ENCODE data around the gene MACROD2.

MACROD2 gene

GRCh38 chr20:15063081-15063480 is 1067.8 kb downstream of the MACROD2 start:
- Histone ChIP-seq H3K4me2 (ENCODE audit: low read length) (no peak overlapping the region), H3K27me3 (ENCODE audit: control insufficient read depth, insufficient read depth, low read length) (no peaks in the 10 kb centered on the region), H3K4me1 (peaks cover 3% of the 10 kb centered on the region), H3K79me2 (no peaks in the 10 kb centered on the region), H3K4me3 (ENCODE audit: low read depth, low read length) (no peak overlapping the region), H3K9me3 (ENCODE audit: control insufficient read depth, low read length) (no peaks in the 10 kb centered on the region), H2AFZ (no peak overlapping the region), H3K27ac (no peak overlapping the region), H3K36me3 (ENCODE audit: control insufficient read depth, insufficient read depth, low read length) (no peaks in the 10 kb centered on the region), H3K9ac (no peak overlapping the region)
- no peak for TF ChIP-seq CTCF (IDR thresholded peaks at IDR 0.05)

GRCh38 chr20:15064741-15065140 is 1069.4 kb downstream of the MACROD2 start:
- H3K4me2 ChIP-seq (ENCODE audit: low read length) = no peak overlapping the region
- no peak overlapping the region for H2AFZ ChIP-seq
- no peak overlapping the region for H3K9ac ChIP-seq
- H3K79me2 ChIP-seq = no peaks in the 10 kb centered on the region
- no peaks in the 10 kb centered on the region for H3K27me3 ChIP-seq (ENCODE audit: control insufficient read depth, insufficient read depth, low read length)
- TF ChIP-seq CTCF (IDR thresholded peaks at IDR 0.05) = no peak
- peaks cover 3% of the 10 kb centered on the region for H3K4me1 ChIP-seq
- no peak overlapping the region for H3K4me3 ChIP-seq (ENCODE audit: low read depth, low read length)
- H3K36me3 ChIP-seq (ENCODE audit: control insufficient read depth, insufficient read depth, low read length) = no peaks in the 10 kb centered on the region
- no peak overlapping the region for H3K27ac ChIP-seq
- H3K9me3 ChIP-seq (ENCODE audit: control insufficient read depth, low read length) = no peaks in the 10 kb centered on the region

DNA sequence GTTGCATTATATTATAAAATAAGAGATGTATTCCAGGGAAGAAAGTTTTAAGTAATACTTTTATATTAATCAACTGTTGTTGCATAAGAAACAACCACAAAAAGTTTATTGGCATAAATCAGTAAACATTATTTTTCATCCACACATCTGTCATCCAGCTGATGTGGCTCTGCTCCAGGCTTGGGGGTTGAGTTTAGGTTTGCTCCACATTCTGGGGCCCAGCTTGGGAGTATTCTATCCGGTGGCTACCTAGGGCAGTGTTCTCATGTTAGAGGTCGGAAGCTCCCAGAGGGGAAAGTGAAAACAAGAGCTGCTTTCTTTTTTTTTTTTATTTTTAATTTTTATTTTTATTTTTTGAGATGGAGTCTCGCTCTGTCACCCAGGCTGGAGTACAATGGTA is 1070.5 kb downstream of the MACROD2 start:
- Histone ChIP-seq H3K4me1 (peaks cover 3% of the 10 kb centered on the region), H3K27me3 (ENCODE audit: control insufficient read depth, insufficient read depth, low read length) (no peaks in the 10 kb centered on the region), H3K9me3 (ENCODE audit: control insufficient read depth, low read length) (no peaks in the 10 kb centered on the region), H2AFZ (no peak overlapping the region), H3K4me3 (ENCODE audit: low read depth, low read length) (no peak overlapping the region), H3K79me2 (no peaks in the 10 kb centered on the region), H3K4me2 (ENCODE audit: low read length) (no peak overlapping the region), H3K9ac (no peak overlapping the region), H3K27ac (no peak overlapping the region), H3K36me3 (ENCODE audit: control insufficient read depth, insufficient read depth, low read length) (no peaks in the 10 kb centered on the region)
- no peak for TF ChIP-seq CTCF (IDR thresholded peaks at IDR 0.05)

DNA sequence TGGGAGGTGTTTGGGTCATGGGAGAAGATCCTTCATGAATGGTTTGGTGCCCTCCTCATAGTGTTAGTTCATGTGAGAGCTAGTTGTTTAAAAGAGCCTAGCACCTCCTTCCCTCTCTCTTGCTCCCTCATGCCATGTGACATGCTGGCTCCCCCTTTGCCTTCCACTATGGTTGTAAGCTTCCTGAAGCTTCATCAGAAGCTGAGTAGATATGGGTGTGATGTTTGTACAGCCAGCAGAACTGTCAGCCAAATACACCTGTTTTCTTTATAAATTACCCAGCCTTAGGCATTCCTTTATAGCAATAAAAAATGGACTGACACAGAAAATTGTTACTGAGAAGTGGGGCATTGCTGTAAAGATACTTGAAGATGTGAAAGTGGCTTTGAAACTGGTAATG is 1073.2 kb downstream of the MACROD2 start:
- Histone ChIP-seq H3K4me2 (ENCODE audit: low read length) (no peak overlapping the region), H3K79me2 (no peaks in the 10 kb centered on the region), H3K27ac (no peak overlapping the region), H3K27me3 (ENCODE audit: control insufficient read depth, insufficient read depth, low read length) (no peaks in the 10 kb centered on the region), H3K4me1 (no peaks in the 10 kb centered on the region), H3K9ac (no peak overlapping the region), H3K9me3 (ENCODE audit: control insufficient read depth, low read length) (no peaks in the 10 kb centered on the region), H3K4me3 (ENCODE audit: low read depth, low read length) (no peak overlapping the region), H2AFZ (no peak overlapping the region), H3K36me3 (ENCODE audit: control insufficient read depth, insufficient read depth, low read length) (no peaks in the 10 kb centered on the region)
- no peak for TF ChIP-seq CTCF (IDR thresholded peaks at IDR 0.05)

DNA sequence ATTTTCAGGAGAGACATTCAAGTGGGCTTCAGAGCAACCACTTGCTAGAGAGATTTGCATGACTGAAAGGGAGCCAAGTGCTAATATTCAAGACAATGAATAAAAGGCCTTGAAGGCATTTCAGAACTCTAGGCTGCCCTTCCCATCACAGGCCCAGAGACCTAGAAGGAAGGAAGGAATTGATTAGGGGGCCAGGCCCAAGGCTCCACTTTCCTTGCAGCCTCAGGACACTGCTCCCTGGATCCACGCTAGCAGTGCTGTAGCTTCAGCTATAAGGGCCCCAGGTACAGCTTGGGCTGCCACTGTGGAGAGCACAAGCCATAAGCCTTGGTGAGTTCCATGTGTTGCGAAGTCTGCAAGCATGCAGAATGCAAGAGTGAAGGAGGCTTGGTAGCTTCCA is 1074.0 kb downstream of the MACROD2 start:
- Histone ChIP-seq H3K9me3 (ENCODE audit: control insufficient read depth, low read length) (no peaks in the 10 kb centered on the region), H3K4me3 (ENCODE audit: low read depth, low read length) (no peak overlapping the region), H3K4me1 (no peaks in the 10 kb centered on the region), H3K27me3 (ENCODE audit: control insufficient read depth, insufficient read depth, low read length) (no peaks in the 10 kb centered on the region), H3K79me2 (no peaks in the 10 kb centered on the region), H3K9ac (no peak overlapping the region), H3K4me2 (ENCODE audit: low read length) (no peak overlapping the region), H2AFZ (no peak overlapping the region), H3K36me3 (ENCODE audit: control insufficient read depth, insufficient read depth, low read length) (no peaks in the 10 kb centered on the region), H3K27ac (no peak overlapping the region)
- TF ChIP-seq CTCF (IDR thresholded peaks at IDR 0.05) = no peak

Measured in parathyroid adenoma (tissue), 2 donors.